ENCODE data around the gene CREB3L2. TPM values are rescaled to one million over a fixed set of nuclear protein-coding genes. Genes with fewer than 3 reads are reported as not detected.

Gene CREB3L2
- total RNA-seq, 4 donors from 2014 or later: 33.1 to 59.1 (median 43.3) TPM

- H3K27ac ChIP-seq: no peak overlapping the region
- no peaks in the 10 kb centered on the region for H3K36me3 ChIP-seq
- no peaks in the 10 kb centered on the region for H3K27me3 ChIP-seq
- H3K4me1 ChIP-seq: peaks cover 0 to 27% (median 14%) of the 10 kb centered on the region in 3 donors
- TF ChIP-seq CTCF (IDR thresholded peaks at IDR 0.05) (no peak), EP300 (IDR thresholded peaks at IDR 0.05) (no peak), POLR2A (IDR thresholded peaks at IDR 0.05) (no peak), POLR2AphosphoS5 (IDR thresholded peaks at IDR 0.05) (no peak)
- ATAC-seq: no peak
- no peaks in the 10 kb centered on the region for H3K9me3 ChIP-seq
- H3K4me3 ChIP-seq: no peak overlapping the region
- WGBS, 2 donors (ENCODE audit: low coverage in 1 of 2): 91 to 96% methylated on average over 4 of the region's 4 CpGs
These were observed 2.2 kb upstream of the CREB3L2 start for GRCh38 chr7:138004046-138004445.

- WGBS, 2 donors (ENCODE audit: low coverage in 1 of 2): 64 to 76% methylated on average over 4 to 5 of the region's 6 CpGs
- TF ChIP-seq CTCF (IDR thresholded peaks at IDR 0.05) (no peak), POLR2A (IDR thresholded peaks at IDR 0.05) (no peak), EP300 (IDR thresholded peaks at IDR 0.05) (no peak), POLR2AphosphoS5 (IDR thresholded peaks at IDR 0.05) (no peak)
- peaks cover 10 to 35% (median 17%) of the 10 kb centered on the region in 3 donors for H3K4me1 ChIP-seq
- H3K27ac ChIP-seq: peak overlapping the region in 1 of 4 donors; percentile 11
- no peaks in the 10 kb centered on the region for H3K36me3 ChIP-seq
- H3K9me3 ChIP-seq: no peaks in the 10 kb centered on the region
- H3K27me3 ChIP-seq: no peaks in the 10 kb centered on the region
- no peak overlapping the region for H3K4me3 ChIP-seq
- no peak for ATAC-seq
These were observed 923 bp upstream of the CREB3L2 start for GRCh38 chr7:138002828-138003189.

GRCh38 chr7:138002096-138002827, 376 bp upstream of the CREB3L2 start:
- H3K27me3 ChIP-seq: no peaks in the 10 kb centered on the region
- peak; percentile 97 for ATAC-seq
- WGBS, 2 donors (ENCODE audit: low coverage in 1 of 2): 5% methylated on average over 11 of the region's 28 CpGs
- peak overlapping the region; percentile 52 to 92 for H3K4me3 ChIP-seq
- peak overlapping the region; percentile 59 to 99 (median 96) for H3K27ac ChIP-seq
- H3K9me3 ChIP-seq: no peaks in the 10 kb centered on the region
- H3K36me3 ChIP-seq: no peaks in the 10 kb centered on the region
- H3K4me1 ChIP-seq: peaks cover 10 to 41% (median 17%) of the 10 kb centered on the region in 3 donors
- TF ChIP-seq EP300 (IDR thresholded peaks at IDR 0.05) (no peak), CTCF (IDR thresholded peaks at IDR 0.05) (peak; percentile 78 to 91 (median 86))

GRCh38 chr7:138000081-138000701, 1.7 kb downstream of the CREB3L2 start:
- WGBS, 2 donors (ENCODE audit: low coverage in 1 of 2): 0% methylated on average over 5 of the region's 7 CpGs
- TF ChIP-seq CTCF (IDR thresholded peaks at IDR 0.05) (peak in 1 of 4 experiments; percentile 29), POLR2AphosphoS5 (IDR thresholded peaks at IDR 0.05) (peak; percentile 50), POLR2A (IDR thresholded peaks at IDR 0.05) (no peak), EP300 (IDR thresholded peaks at IDR 0.05) (no peak)
- peak overlapping the region; percentile 59 to 99 (median 96) for H3K27ac ChIP-seq
- no peaks in the 10 kb centered on the region for H3K36me3 ChIP-seq
- peak; percentile 12 for ATAC-seq
- peaks cover 13 to 61% (median 29%) of the 10 kb centered on the region in 3 donors for H3K4me1 ChIP-seq
- H3K4me3 ChIP-seq: peak overlapping the region; percentile 52 to 92
- no peaks in the 10 kb centered on the region for H3K9me3 ChIP-seq
- no peaks in the 10 kb centered on the region for H3K27me3 ChIP-seq
